Pancreas (tissue), 10 donors: ENCODE results near the gene SPOCK3. TPM values are rescaled to one million over a fixed set of nuclear protein-coding genes. Genes with fewer than 3 reads are reported as not detected.
A peak's percentile ranks its signal among the peaks of the same experiment; 100 is the strongest.

Experiments used
- ATAC-seq, 4 donors: fragments of 200-7000 bp; cut with Tn5 transposase; one replicate each; pipeline versions ENCODE4 v1.8.0 to v1.9.1; 2020; ENCODE audit warnings: mild to moderate bottlenecking in 4 of 4, moderate library complexity in 4 of 4
- DNase-seq, 6 donors: peaks; one replicate each; pipeline ENCODE4 v3.0.0-alpha.2; 2020
- FAIRE-seq: peaks from 2 replicates; lab custom pipeline; 2012; peaks lifted over from hg19 to GRCh38; lab: Jason Lieb, UNC
- H3K27ac ChIP-seq, 4 donors: fragments of 200-600 bp; sonication (generic); 1 replicate in 3 of 4; 2 replicates in 1 of 4; pipeline versions ENCODE4 v1.5.0 to v1.8.0; 2020
- H3K27me3 ChIP-seq, 4 donors: fragments of 200-600 bp; one replicate each; pipeline ENCODE4 v1.8.0; 2021
- H3K36me3 ChIP-seq, 3 donors: fragments of 200-600 bp; sonication (generic) in 1 of 3; one replicate each; pipeline versions ENCODE4 v1.5.0 to v1.8.0; 2020 to 2021
- H3K4me1 ChIP-seq, 3 donors: fragments of 200-600 bp; one replicate each; pipeline ENCODE4 v1.8.0; 2021
- H3K4me3 ChIP-seq, 4 donors: fragments of 200-600 bp; sonication (generic) in 2 of 4; one replicate each; pipeline versions ENCODE4 v1.5.0 to v1.8.0; 2020 to 2021
- H3K9me3 ChIP-seq, 4 donors: fragments of 200-600 bp; one replicate each; pipeline ENCODE4 v1.8.0; 2021
- CTCF ChIP-seq, 4 donors: fragments of 200-600 bp; sonication (generic) in 3 of 4; IDR thresholded peaks; one replicate each; pipeline versions ENCODE4 v1.5.0 to v1.8.0; 2021; ENCODE audit warnings: antibody characterized with exemption in 4 of 4
- WGBS, 2 donors: extraction: QIAGEN DNeasy Blood & Tissue Kit; methylation state at CpG; one replicate each; pipeline ENCODE4 v1.1.7; 2013; 5-methylcytosine and 5-hydroxymethylcytosine counted together
- intact Hi-C, 3 donors: fragments of 100-400 bp; cut with DNase I; formaldehyde crosslinking; loops; one replicate each; pipeline versions ENCODE4 v1.11.1 to v1.14.2; 2022
- polyA plus RNA-seq, 2 donors: library from polyadenylated mRNA; stranded (reverse); fragments of 200-250 nt; gene quantifications; one replicate each; pipeline ENCODE4 v1.2.3, GENCODE V29; 2013
- total RNA-seq, 6 donors: library from RNA; stranded (reverse); fragmentation: NEBNext Ultra II Directional in 4 of 6; extraction: Animal tissue kit (Norgen Biotek cat#: 25700) in 4 of 6; gene quantifications; one replicate each; pipeline versions ENCODE4 v1.2.1 to v1.2.4, GENCODE V29; 2021 to 2023
- donor health status: healthy with polysubstance abuse.
- donor health status: DM: no; HTN: no; CAD: no; lungs with moderate emphysema.
- donor health status: DM: no; HTN: no; CAD: no.
- donor health status: control.
- donor health status: control.
- donor health status: Bipolar disorder and iron deficiency.
- donor health status: DM: yes; HTN: yes; CAD: no.
- donor health status: DM: no; HTN: no; CAD: no.
- donor health status: DM: no; HTN: no; CAD: no.
- donor health status: DM: yes; HTN: yes; CAD: no.

SPOCK3 gene
- total and polyA plus RNA-seq, 8 donors, result 0.16 to 3.1 (median 0.61) TPM

DNA sequence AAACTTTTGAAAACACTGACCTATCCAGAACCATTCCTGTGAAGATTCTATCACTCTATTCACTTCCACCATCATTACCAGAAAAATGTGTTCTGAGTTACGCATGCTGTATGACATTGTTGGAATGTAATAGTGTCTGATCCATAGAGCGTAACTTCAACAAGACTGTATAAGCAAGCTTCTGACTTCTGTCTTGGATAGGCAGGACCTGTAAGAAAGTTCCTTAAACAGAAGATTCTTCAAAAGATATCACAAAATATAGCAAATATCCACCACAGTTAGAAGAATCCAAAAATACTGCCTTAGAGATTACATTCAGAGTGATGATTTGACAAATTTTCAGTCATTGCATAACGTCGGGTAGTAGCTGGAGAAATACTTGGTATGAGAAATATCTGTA, 14.0 kb upstream of the SPOCK3 start:
- TF ChIP-seq CTCF (IDR thresholded peaks at IDR 0.05), result no peak
- no peaks in the 10 kb centered on the region for H3K27me3 ChIP-seq
- FAIRE-seq, result no peak
- no peak for ATAC-seq
- no peak overlapping the region for H3K4me3 ChIP-seq
- no peak overlapping the region for H3K27ac ChIP-seq
- H3K9me3 ChIP-seq, result no peaks in the 10 kb centered on the region
- H3K4me1 ChIP-seq, result no peaks in the 10 kb centered on the region
- H3K36me3 ChIP-seq, result no peaks in the 10 kb centered on the region
- 75 to 81% methylated on average over 4 of the region's 4 CpGs for WGBS, 2 donors
- intact Hi-C loops, result no loop called here
- DNase-seq, result no peak

DNA sequence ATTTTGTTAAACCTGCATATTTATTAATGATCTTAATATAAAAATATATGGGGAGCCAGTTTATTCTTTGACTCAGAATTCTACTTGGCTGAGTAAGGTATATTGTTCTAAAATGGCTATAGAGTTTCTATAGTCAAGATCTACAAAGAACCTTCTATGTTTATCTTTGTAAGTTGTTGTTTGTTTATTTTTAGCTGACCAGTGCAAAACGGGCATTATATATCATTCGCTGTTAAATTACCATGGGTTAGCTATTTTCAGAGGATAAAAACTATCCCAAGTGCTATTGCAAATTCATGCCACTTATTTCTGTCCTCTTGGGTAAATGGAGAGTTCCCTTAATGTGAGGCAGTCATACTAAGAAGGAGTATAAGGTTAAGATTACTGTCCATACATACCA, 5.3 kb upstream of the SPOCK3 start:
- no peak for ATAC-seq

DNA sequence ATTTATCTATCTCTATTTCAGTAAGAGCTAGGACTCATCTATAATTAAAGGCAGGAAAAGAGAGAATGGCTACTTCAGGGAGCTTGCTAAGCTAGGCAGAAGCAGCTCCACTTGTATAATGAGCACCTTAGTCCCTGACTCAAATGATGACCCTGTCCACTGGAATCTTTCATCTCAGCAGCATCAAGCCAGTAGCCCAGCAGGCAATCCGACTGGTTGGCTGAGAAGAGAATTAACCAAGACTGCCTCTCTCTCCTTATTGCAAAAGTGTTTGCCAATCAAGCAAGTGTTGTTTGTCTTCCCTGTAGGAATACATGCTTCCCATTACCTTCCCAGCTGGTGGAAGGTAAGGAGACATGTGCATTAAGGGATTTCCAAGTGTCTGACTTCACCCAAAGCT, 3.9 kb upstream of the SPOCK3 start:
- peaks cover 0 to 8% (median 0%) of the 10 kb centered on the region in 4 donors for H3K27me3 ChIP-seq
- no peak overlapping the region for H3K4me3 ChIP-seq
- intact Hi-C loops, result no loop called here
- WGBS, 2 donors, result 16 to 30% methylated on average over 1 of the region's 1 CpG
- FAIRE-seq (no peak), ATAC-seq (no peak), DNase-seq (no peak)
- H3K36me3 ChIP-seq, result no peaks in the 10 kb centered on the region
- TF ChIP-seq CTCF (IDR thresholded peaks at IDR 0.05), result no peak
- H3K4me1 ChIP-seq, result no peaks in the 10 kb centered on the region
- peaks cover 0 to 2% (median 0%) of the 10 kb centered on the region in 4 donors for H3K9me3 ChIP-seq
- H3K27ac ChIP-seq, result no peak overlapping the region

More for the DNA sequence above, 5.3 kb upstream of the SPOCK3 start:
- peaks cover 0 to 2% (median 0%) of the 10 kb centered on the region in 4 donors for H3K9me3 ChIP-seq
- no peak for DNase-seq
- H3K4me3 ChIP-seq, result no peak overlapping the region
- WGBS, 2 donors, result 39 to 51% methylated on average over 2 of the region's 2 CpGs
- FAIRE-seq, result no peak
- no peaks in the 10 kb centered on the region for H3K4me1 ChIP-seq
- intact Hi-C loops, result no loop called here
- TF ChIP-seq CTCF (IDR thresholded peaks at IDR 0.05), result no peak
- no peaks in the 10 kb centered on the region for H3K36me3 ChIP-seq
- peaks cover 0 to 8% (median 0%) of the 10 kb centered on the region in 4 donors for H3K27me3 ChIP-seq
- no peak overlapping the region for H3K27ac ChIP-seq

DNA sequence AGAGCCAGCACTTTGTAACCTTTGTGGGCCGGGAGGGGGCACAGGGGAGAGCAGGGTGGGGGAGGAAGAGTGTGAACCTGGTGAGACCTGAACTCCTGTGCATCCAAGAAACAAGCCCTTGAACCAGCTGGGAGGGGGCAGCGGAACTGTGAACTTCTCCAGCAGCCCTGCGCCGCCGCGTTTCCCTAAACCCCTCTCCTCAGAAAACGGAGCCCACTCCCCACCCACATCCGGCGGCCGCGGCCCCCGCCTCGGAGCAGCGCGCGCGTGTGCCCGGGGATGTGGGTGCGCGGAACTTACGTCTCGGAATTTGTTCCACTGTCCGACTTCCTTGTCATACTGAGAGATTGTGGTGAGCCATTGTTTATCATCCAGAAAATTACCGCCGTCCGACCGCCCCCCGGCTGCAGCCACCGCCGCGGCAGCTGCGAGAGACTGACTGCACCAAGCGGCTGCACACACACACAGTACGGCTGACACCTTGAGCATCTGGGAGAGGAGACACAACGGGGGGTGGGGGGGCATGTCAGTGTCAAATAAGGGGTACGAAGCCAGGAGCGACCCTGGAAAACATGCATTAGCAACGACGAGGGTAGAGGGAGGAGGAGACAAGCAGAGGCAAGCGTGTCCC, 494 bp downstream of the SPOCK3 start:
- DNase-seq (peak in 2 of 6 donors; percentile 27 to 54), ATAC-seq (peak; percentile 40 to 66 (median 62)), FAIRE-seq (no peak)
- Histone ChIP-seq H3K27me3 (peaks cover 0 to 11% (median 0%) of the 10 kb centered on the region in 4 donors), H3K4me1 (no peaks in the 10 kb centered on the region), H3K27ac (no peak overlapping the region), H3K4me3 (peak overlapping the region in 2 of 4 donors; percentile 16 to 44), H3K9me3 (peaks cover 0 to 2% (median 0%) of the 10 kb centered on the region in 4 donors), H3K36me3 (no peaks in the 10 kb centered on the region)
- 1% methylated on average over 39 to 40 of the region's 40 CpGs for WGBS, 2 donors
- intact Hi-C loops, result no loop called here
- no peak for TF ChIP-seq CTCF (IDR thresholded peaks at IDR 0.05)
